Vagina (tissue), 2 donors: ENCODE measurements around the gene ABHD2.

Experiments used
- CTCF ChIP-seq, 3 experiments: fragments of 450-650 bp in 2 of 3; fragments of 200-600 bp in 1 of 3; sonication (generic) in 1 of 3; IDR thresholded peaks; one replicate each; pipeline ENCODE4 v1.5.1; 2017 to 2019; ENCODE audit warnings: antibody characterized with exemption in 3 of 3, mild to moderate bottlenecking in 2 of 3, moderate library complexity in 2 of 3
- POLR2A ChIP-seq, 2 donors: fragments of 450-650 bp; IDR thresholded peaks; one replicate each; pipeline ENCODE4 v1.6.1; 2017; ENCODE audit warnings: antibody characterized with exemption in 2 of 2, mild to moderate bottlenecking in 2 of 2, moderate library complexity in 2 of 2

GRCh38 chr15:89093509-89093908, 5.3 kb downstream of the ABHD2 start:
- TF ChIP-seq CTCF (IDR thresholded peaks at IDR 0.05) (no peak), POLR2A (IDR thresholded peaks at IDR 0.05) (no peak)
